Tibial nerve (tissue), 3 donors: ENCODE results near the gene EPM2A.

ENCODE experiments used
- POLR2A ChIP-seq, 2 donors: fragments of 450-650 bp; IDR thresholded peaks; one replicate each; pipeline ENCODE4 v1.6.1; 2017; ENCODE audit warnings: antibody characterized with exemption in 2 of 2, mild to moderate bottlenecking in 2 of 2, moderate library complexity in 2 of 2
- TF ChIP-seq, protein P1 (sequence below), 5 experiments: fragments of 200-600 bp in 3 of 5; fragments of 450-650 bp in 2 of 5; sonication (generic) in 3 of 5; IDR thresholded peaks; one replicate each; pipeline ENCODE4 v1.5.1; 2016 to 2019; ENCODE audit warnings: antibody characterized with exemption in 5 of 5, mild to moderate bottlenecking in 3 of 5, moderate library complexity in 2 of 5

DNA sequence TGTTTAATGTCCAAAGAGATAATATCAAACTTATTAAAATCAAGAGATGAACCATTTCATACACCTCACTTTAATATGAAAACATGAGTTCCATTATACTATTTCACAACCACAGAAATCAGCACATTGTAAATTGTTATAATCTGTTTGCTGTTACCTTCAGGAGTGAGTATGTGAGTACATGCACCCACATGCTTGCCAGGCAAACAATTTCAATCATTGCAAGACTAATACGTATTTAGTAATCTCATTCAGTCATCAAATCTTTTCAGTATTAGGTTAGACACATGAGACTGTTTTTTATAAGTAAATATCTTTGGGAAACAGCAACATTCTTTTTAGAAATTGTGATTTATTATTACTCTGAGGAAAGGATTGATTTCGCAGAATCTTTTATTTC is 9.3 kb upstream of the EPM2A start:
- TF ChIP-seq POLR2A (IDR thresholded peaks at IDR 0.05) = no peak
- TF ChIP-seq, protein P1, sequence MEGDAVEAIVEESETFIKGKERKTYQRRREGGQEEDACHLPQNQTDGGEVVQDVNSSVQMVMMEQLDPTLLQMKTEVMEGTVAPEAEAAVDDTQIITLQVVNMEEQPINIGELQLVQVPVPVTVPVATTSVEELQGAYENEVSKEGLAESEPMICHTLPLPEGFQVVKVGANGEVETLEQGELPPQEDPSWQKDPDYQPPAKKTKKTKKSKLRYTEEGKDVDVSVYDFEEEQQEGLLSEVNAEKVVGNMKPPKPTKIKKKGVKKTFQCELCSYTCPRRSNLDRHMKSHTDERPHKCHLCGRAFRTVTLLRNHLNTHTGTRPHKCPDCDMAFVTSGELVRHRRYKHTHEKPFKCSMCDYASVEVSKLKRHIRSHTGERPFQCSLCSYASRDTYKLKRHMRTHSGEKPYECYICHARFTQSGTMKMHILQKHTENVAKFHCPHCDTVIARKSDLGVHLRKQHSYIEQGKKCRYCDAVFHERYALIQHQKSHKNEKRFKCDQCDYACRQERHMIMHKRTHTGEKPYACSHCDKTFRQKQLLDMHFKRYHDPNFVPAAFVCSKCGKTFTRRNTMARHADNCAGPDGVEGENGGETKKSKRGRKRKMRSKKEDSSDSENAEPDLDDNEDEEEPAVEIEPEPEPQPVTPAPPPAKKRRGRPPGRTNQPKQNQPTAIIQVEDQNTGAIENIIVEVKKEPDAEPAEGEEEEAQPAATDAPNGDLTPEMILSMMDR (IDR thresholded peaks at IDR 0.05) = no peak
